ENCODE results near the gene DDX27. TPM values are rescaled to one million over a fixed set of nuclear protein-coding genes. Genes with fewer than 3 reads are reported as not detected.

The DDX27 gene
- total and polyA plus RNA-seq, 2 of the 13 experiments (the other 11 are each of a cell fraction or from before 2014, with no cell fraction given) = 42.6 to 72.8 TPM

- TF ChIP-seq FOXC1 (CRISPR knock-in tag; IDR thresholded peaks at IDR 0.05; ENCODE audit: borderline replicate concordance) (peak; percentile 90; the same call in 1 of the 2 replicates), GLMP (CRISPR knock-in tag; IDR thresholded peaks at IDR 0.05; ENCODE audit: borderline replicate concordance) (no peak), AGO2 (optimal IDR thresholded peaks at IDR 0.05; ENCODE audit: low read depth, low read length) (no peak), ZNF746 (CRISPR knock-in tag; IDR thresholded peaks at IDR 0.05) (peak; percentile 64; the same call in 1 of the 2 replicates), ZNF430 (CRISPR knock-in tag; IDR thresholded peaks at IDR 0.05) (peak; percentile 59; the same call in 1 of the 2 replicates), ZNF282 (IDR thresholded peaks at IDR 0.05; ENCODE audit: partially characterized antibody) (no peak), YEATS2 (CRISPR knock-in tag; IDR thresholded peaks at IDR 0.05; ENCODE audit: borderline replicate concordance) (peak; percentile 95), ZNF75D (CRISPR knock-in tag; IDR thresholded peaks at IDR 0.05; ENCODE audit: borderline replicate concordance) (no peak), KLF15 (CRISPR knock-in tag; IDR thresholded peaks at IDR 0.05; ENCODE audit: borderline replicate concordance) (no peak), ZNF232 (CRISPR knock-in tag; IDR thresholded peaks at IDR 0.05; ENCODE audit: borderline replicate concordance) (peak; percentile 91; the same call in 1 of the 2 replicates), HDAC1 (CRISPR knock-in tag; IDR thresholded peaks at IDR 0.05) (peak; percentile 99), RAD51 (IDR thresholded peaks at IDR 0.05; ENCODE audit: borderline replicate concordance) (no peak), ZBTB37 (CRISPR knock-in tag; IDR thresholded peaks at IDR 0.05) (no peak), ATF7-NPFF (CRISPR knock-in tag; IDR thresholded peaks at IDR 0.05; ENCODE audit: low read depth) (peak; percentile 85; the same call in 1 of the 2 replicates), ZNF773 (CRISPR knock-in tag; IDR thresholded peaks at IDR 0.05; ENCODE audit: borderline replicate concordance) (peak; percentile 93; the same call in 1 of the 2 replicates), CCDC6 (CRISPR knock-in tag; IDR thresholded peaks at IDR 0.05) (peak; percentile 34; the same call in 1 of the 2 replicates), MEIS1 (CRISPR knock-in tag; IDR thresholded peaks at IDR 0.05; ENCODE audit: borderline replicate concordance) (peak; percentile 53; the same call in 1 of the 2 replicates), HOXA5 (CRISPR knock-in tag; IDR thresholded peaks at IDR 0.05) (peak; percentile 88), PBX3 (CRISPR knock-in tag; IDR thresholded peaks at IDR 0.05; ENCODE audit: borderline replicate concordance) (no peak), POLR2AphosphoS5 (IDR thresholded peaks at IDR 0.05; ENCODE audit: low read depth, low read length) (peak; percentile 99), E2F5 (CRISPR knock-in tag; conservative IDR thresholded peaks at IDR 0.05) (0 out of 2 replicates have a peak, but pooled peaks have one; percentile 19), BATF2 (CRISPR knock-in tag; IDR thresholded peaks at IDR 0.05) (no peak), GLI4 (CRISPR knock-in tag; IDR thresholded peaks at IDR 0.05; ENCODE audit: borderline replicate concordance) (no peak; the same call in 1 of the 2 replicates), ZNF205 (CRISPR knock-in tag; IDR thresholded peaks at IDR 0.05) (peak; percentile 64; the same call in 1 of the 2 replicates)
Measured at GRCh38 chr20:49219091-49219923, at the start of gene DDX27 (continued).
